ENCODE results near the gene PNMA8C. TPM values are rescaled to one million over a fixed set of nuclear protein-coding genes. Genes with fewer than 3 reads are reported as not detected.

The PNMA8C gene
- total RNA-seq, 3 donors from 2014 or later: 0.59 to 0.98 TPM; not detected in 1

- no peaks in the 10 kb centered on the region for H3K9me3 ChIP-seq
- H3K27me3 ChIP-seq: no peaks in the 10 kb centered on the region
- peak overlapping the region; percentile 31 to 70 (median 52) for H3K4me3 ChIP-seq
- no peak for TF ChIP-seq POLR2A (IDR thresholded peaks at IDR 0.05)
- no peak for TF ChIP-seq CTCF (IDR thresholded peaks at IDR 0.05)
- no peak for TF ChIP-seq POLR2AphosphoS5 (IDR thresholded peaks at IDR 0.05)
- no peak for DNase-seq (ENCODE audit: low spot score in 2 of 2)
- intact Hi-C loops (cut with DNase I; ENCODE audit: low total_unique reads): no loop called here
- no peaks in the 10 kb centered on the region for H3K36me3 ChIP-seq
- peak overlapping the region; percentile 84 for H3K27ac ChIP-seq
- H3K4me1 ChIP-seq: no peaks in the 10 kb centered on the region
Measured at GRCh38 chr19:46471811-46472543, 43.2 kb upstream of the PNMA8C start.

- H3K27ac ChIP-seq: peak within 1 kb of the TSS; percentile 84
- no peaks in the 10 kb centered on the region for H3K9me3 ChIP-seq
- H3K4me1 ChIP-seq: no peaks in the 10 kb centered on the region
- intact Hi-C loops (cut with DNase I; ENCODE audit: low total_unique reads): no loop called here
- TF ChIP-seq CTCF (IDR thresholded peaks at IDR 0.05): no peak
- peak in 1 of 3 donors; percentile 14 for TF ChIP-seq POLR2AphosphoS5 (IDR thresholded peaks at IDR 0.05)
- TF ChIP-seq POLR2A (IDR thresholded peaks at IDR 0.05): no peak
- peak in 1 of 2 donors; percentile 52 for DNase-seq (ENCODE audit: low spot score in 2 of 2)
- H3K27me3 ChIP-seq: no peaks in the 10 kb centered on the region
- no peaks in the 10 kb centered on the region for H3K36me3 ChIP-seq
- peak within 1 kb of the TSS; percentile 31 to 70 (median 52) for H3K4me3 ChIP-seq
Measured at GRCh38 chr19:46471116-46471733, 42.5 kb upstream of the PNMA8C start, which contains the start of gene PNMA8A. TSS of gene PNMA8A (minus strand) at chr19:46471563. CDS start at chr19:46471035, 528 bp downstream.

GRCh38 chr19:46470376-46470775, 41.6 kb upstream of the PNMA8C start:
- Histone ChIP-seq H3K4me1 (no peaks in the 10 kb centered on the region), H3K27ac (peak overlapping the region; percentile 84), H3K27me3 (no peaks in the 10 kb centered on the region), H3K4me3 (peak overlapping the region in 1 of 3 donors; percentile 70), H3K9me3 (no peaks in the 10 kb centered on the region), H3K36me3 (no peaks in the 10 kb centered on the region)
- DNase-seq (ENCODE audit: low spot score in 2 of 2): no peak
- TF ChIP-seq POLR2A (IDR thresholded peaks at IDR 0.05) (no peak), POLR2AphosphoS5 (IDR thresholded peaks at IDR 0.05) (no peak), CTCF (IDR thresholded peaks at IDR 0.05) (no peak)
- intact Hi-C loops (cut with DNase I; ENCODE audit: low total_unique reads): no loop called here

- TF ChIP-seq CTCF (IDR thresholded peaks at IDR 0.05) (no peak), POLR2A (IDR thresholded peaks at IDR 0.05) (no peak), POLR2AphosphoS5 (IDR thresholded peaks at IDR 0.05) (no peak)
- intact Hi-C loops (cut with DNase I; ENCODE audit: low total_unique reads): no loop called here
- DNase-seq (ENCODE audit: low spot score in 2 of 2): no peak
- Histone ChIP-seq H3K27ac (no peak overlapping the region), H3K4me1 (no peaks in the 10 kb centered on the region), H3K9me3 (no peaks in the 10 kb centered on the region), H3K4me3 (no peak overlapping the region), H3K36me3 (no peaks in the 10 kb centered on the region), H3K27me3 (no peaks in the 10 kb centered on the region)
Measured at GRCh38 chr19:46469541-46470185, 40.9 kb upstream of the PNMA8C start.

All from breast epithelium (tissue), 4 donors.